Stromal cell of bone marrow (primary cell): ENCODE measurements around the gene NCKAP5.

Source experiments
- DNase-seq: peaks from one replicate; pipeline ENCODE4 v3.0.0-alpha.2; 2012; ENCODE audit warnings: low read depth

Gene NCKAP5

GRCh38 chr2:132798341-132798740, 769.9 kb downstream of the NCKAP5 start:
- DNase-seq: no peak

- DNase-seq: peak; percentile 75
These were observed 770.7 kb downstream of the NCKAP5 start for GRCh38 chr2:132797556-132797955.

DNA sequence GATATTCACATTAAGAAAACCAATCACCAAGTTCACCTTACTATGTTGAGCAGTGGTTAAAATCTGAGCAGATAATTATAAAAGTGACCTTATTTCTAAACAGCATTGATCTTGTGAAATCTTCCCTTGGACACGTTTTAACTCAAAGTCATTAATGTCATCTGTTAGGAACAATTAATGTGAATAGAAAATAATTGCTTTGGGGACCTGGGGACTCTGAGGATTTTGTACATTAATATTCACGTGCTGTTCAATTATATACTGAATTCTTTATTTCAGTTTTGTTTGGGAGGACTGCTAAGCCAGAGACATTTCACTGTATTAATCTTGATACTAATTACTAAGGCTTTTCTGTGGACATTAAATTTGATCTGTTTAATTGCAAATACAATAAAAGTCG, 771.2 kb downstream of the NCKAP5 start:
- no peak for DNase-seq

DNA sequence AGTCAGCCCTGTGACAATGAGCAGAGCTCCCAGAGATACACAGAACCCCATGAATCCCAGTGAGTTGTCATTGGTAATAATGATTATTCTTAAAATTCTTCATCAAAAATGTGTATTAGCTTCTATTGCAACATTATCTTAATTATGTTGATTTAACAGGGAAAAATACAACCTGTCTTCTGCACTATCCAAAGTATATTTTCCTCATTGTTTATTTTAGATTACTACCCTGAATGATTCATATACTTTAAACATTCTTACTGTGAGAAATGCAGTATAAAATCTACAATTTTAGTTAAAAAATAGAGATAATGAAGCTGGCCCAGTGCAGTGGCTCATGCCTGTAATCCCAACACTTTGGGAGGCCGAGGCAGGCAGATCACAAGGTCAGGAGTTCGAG, 773.0 kb downstream of the NCKAP5 start:
- DNase-seq: no peak

DNA sequence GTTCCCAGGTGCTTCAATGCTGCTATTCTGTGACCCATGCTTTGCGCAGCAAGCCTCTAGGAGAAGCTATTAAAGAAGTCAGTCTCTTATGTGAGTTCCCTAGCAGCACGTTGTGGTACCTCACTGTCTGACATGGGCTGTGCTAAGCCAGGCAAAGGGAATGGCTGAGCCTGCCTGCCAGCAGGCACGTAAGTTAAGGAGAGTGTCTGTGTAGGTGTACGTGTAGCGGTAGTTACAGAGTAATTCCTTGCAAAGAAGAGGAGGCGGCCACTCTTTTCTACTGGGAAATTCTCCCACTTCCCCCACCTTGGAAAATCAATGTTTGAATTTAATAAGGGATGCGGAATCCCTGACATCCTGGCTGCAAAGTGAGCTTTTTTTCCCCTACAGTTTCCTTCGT, 774.7 kb downstream of the NCKAP5 start:
- DNase-seq: no peak

DNA sequence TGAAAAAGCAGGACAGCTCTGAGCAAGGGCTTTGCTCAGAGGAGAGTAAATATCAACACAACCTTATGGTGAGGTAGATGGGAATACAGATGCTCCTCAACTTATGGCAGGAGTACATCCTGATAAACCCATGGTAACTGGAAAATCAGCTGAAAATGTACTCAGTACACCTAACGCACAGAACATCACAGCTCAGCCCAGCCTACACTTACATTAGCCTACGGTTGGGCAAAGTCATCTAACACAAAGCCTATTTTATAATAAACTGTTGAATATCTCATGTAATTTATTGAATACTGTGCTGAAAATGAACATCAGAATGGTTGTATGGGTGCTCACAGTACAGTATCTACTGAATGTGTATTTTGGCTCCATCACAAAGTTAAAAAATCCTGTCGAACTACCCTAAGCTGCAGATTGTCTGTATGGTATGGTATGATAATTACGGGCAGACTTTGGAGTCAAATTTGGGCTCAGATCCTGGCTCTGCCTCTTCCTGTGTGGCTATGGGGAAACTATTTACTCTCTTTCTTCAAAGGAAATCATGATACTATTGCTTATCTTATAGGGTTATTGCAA, 778.0 kb downstream of the NCKAP5 start:
- DNase-seq: no peak

DNA sequence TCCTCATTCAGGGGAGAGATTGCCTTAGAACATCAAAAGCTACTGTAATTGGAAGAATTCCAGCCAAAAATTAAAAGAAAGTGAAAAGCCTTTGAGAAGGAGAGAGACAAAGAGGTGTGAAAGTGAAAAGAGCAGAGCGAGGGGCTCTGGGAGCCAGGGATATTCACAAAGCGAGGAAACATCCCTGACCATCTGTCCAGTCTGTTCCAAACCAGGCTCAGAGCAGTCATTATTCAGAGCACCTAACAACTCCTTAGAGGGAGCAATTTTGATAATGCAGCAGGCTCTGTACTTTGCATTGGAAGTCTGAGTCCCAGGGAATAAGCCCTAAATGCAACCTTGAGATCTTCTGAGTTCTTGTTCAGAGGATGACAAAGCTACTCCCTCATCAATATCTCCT, 779.2 kb downstream of the NCKAP5 start:
- no peak for DNase-seq

DNA sequence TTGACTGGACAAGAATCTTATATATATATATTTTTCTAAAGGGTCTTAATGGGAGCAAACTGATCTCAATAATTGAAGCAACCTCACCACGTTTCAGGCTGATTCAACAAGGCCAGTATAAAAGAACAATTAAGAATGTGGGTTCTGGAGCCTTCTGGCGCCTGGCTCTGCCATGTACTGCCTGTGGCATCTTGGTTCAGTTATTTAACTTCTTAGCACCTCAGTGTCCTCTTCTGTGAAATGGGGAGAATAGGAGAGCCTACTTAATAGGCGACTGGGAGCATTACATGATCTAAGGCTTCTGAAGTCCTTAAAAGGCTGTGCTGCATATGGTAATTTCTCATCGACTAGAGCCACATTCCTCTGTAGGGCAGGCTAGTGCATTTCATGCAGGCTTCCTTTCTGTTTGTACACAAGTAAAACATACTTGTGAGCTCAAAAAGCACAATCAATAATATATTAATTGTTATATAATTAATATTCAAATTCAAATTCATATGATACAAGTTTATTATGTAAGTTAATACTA, 779.9 kb downstream of the NCKAP5 start:
- DNase-seq: no peak

GRCh38 chr2:132783883-132784282, 784.4 kb downstream of the NCKAP5 start:
- no peak for DNase-seq

- no peak for DNase-seq
These were observed 786.0 kb downstream of the NCKAP5 start for GRCh38 chr2:132782176-132782783.

- no peak for DNase-seq
These were observed 787.6 kb downstream of the NCKAP5 start for GRCh38 chr2:132780651-132781050.

DNA sequence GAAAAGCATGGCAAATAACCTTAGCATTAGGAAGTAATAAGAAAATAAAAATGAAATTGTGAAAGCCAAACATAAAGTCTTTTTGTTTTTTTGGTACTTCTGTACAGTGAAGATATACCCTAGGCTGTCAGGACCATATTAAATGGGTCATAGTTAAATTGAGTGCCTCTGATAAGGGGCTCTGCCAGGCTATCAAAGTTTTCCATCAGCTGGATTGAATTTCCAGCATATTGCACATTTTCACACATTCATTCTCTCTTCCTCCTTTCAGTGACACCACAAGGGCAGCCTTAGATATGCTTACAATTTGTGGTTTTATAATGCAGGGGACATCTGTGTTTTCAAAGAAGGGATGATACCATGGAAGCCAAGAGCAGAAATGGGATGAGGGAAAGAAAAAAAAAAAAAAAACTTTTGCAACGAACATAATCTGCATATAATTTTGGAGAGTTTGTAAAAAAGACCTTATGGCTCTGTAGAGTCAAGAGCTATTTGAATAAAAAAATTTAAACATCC, 789.0 kb downstream of the NCKAP5 start:
- DNase-seq: no peak

DNA sequence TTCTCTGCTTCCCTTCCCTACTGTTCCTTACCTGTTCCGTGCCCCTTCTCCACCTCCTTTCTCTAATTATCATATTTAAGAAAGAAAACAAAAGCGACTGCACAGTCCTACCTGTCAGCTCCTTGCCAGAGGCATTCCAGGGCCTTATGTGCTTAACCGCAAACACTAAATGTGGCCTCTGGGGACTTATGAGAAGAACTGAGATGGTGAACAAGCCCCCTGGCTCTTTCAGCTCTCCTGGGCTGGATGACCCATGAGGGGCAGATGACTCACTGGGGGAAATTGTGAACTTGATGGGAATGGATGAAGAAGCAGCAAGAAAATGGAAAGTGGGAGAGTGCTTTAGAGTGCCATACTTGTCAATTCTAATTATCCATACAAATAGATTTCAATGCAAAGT, 792.0 kb downstream of the NCKAP5 start:
- DNase-seq: no peak

GRCh38 chr2:132774189-132774588, 794.1 kb downstream of the NCKAP5 start:
- no peak for DNase-seq

GRCh38 chr2:132773331-132773730, 794.9 kb downstream of the NCKAP5 start:
- DNase-seq: no peak

GRCh38 chr2:132772340-132772739, 795.9 kb downstream of the NCKAP5 start:
- DNase-seq: no peak

GRCh38 chr2:132766573-132766972, 801.7 kb downstream of the NCKAP5 start:
- DNase-seq: no peak

- DNase-seq: no peak
These were observed 806.8 kb downstream of the NCKAP5 start for GRCh38 chr2:132761437-132761836.

DNA sequence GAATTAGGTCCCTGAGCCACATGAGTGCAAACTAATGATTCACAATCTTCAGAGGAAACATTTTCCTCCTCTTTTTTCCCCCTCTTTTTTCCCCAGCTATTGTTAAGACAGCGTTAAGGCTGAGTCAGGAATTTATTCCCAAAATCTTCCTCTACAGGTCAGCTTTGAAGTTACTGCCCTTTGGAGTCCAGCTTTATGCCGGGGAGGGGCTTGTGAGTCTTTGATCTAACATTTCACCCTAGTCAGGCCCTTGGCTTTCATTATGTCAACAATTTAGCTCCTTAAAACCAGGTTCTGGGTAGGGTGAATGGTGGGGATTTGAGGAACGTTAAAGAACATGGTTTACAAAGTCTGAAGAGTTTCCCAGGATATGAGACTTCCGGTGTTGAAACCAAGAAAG, 807.3 kb downstream of the NCKAP5 start:
- no peak for DNase-seq

GRCh38 chr2:132760405-132760804, 807.9 kb downstream of the NCKAP5 start:
- DNase-seq: no peak

GRCh38 chr2:132758995-132759394, 809.3 kb downstream of the NCKAP5 start:
- DNase-seq: no peak

DNA sequence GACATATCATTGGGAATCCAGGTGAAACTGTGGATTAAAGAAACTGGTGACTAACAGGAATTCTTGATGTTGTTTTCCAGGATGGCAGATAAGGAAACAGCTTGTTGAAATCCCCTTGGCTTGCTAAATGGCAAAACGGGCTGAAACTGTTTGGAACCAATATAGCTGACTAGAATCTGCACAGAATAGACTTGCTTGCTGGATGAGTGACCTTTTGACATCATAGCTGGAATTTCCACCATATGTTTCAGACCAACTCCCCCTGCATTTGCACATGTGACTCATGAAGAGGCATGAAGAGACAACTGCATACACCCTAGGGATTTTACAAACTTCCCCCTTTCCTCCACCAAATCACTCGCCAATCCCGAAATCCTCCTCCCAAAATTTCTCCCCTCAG, 810.6 kb downstream of the NCKAP5 start:
- no peak for DNase-seq

DNA sequence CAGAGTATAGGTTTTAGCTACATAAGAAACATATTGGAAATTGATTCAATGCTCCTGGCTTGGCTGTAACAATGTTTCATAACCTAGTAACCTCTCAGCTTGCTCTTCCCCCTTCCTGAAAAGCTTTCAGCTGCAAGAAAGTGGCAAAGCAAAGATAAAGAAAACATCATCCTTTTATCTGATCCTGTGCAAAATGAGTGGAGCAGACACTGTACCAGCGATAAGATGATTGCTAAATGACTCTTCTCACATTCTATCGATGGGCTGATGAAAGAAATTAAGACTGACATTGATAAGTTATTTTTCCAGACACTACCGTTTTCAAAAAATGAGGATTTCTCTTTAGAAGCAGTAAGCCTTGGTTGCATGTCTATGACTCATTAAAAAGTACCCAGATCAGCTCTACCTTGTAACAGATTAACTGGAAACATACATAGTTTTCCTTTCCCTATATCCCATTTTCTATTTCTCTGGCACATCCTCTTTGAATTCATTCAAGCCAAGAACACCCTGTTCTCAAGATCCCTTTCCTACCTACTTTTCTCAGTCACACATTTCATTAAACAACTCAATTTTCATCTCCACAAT, 811.2 kb downstream of the NCKAP5 start:
- no peak for DNase-seq
